Mucosa of rectum (tissue), 2 donors: ENCODE results near the gene MEGF11.

Experiments used
- H3K27ac ChIP-seq, 2 donors: one replicate each; pipeline ENCODE4 v1.7.0; 2013; ENCODE audit warnings: inconsistent platforms in 2 of 2, low read depth in 2 of 2, low read length in 2 of 2
- H3K27me3 ChIP-seq, 2 donors: one replicate each; pipeline ENCODE4 v1.7.0; 2013; ENCODE audit warnings: low read length in 2 of 2; ENCODE audit not compliant: control insufficient read depth in 2 of 2, insufficient read depth in 2 of 2
- H3K36me3 ChIP-seq, 2 donors: one replicate each; pipeline ENCODE4 v1.7.0; 2013; ENCODE audit warnings: low read length in 2 of 2; ENCODE audit not compliant: control insufficient read depth in 2 of 2, insufficient read depth in 2 of 2
- H3K4me1 ChIP-seq, 2 donors: one replicate each; pipeline ENCODE4 v1.7.0; 2013; ENCODE audit warnings: low read length in 2 of 2, mild to moderate bottlenecking in 1 of 2; ENCODE audit not compliant: control insufficient read depth in 2 of 2, insufficient read depth in 2 of 2
- H3K4me3 ChIP-seq, 2 donors: one replicate each; pipeline ENCODE4 v1.7.0; 2013; ENCODE audit warnings: low read length in 2 of 2
- H3K9ac ChIP-seq, 2 donors: one replicate each; pipeline ENCODE4 v1.7.0; 2013; ENCODE audit warnings: low read length in 2 of 2, low read depth in 1 of 2, mild to moderate bottlenecking in 1 of 2
- H3K9me3 ChIP-seq, 2 donors: one replicate each; pipeline ENCODE4 v1.7.0; 2013; ENCODE audit warnings: low read length in 2 of 2; ENCODE audit not compliant: control insufficient read depth in 2 of 2
- donor health status: healthy.
- donor health status: Normal muscosa, but diverticular disease.

Gene MEGF11

GRCh38 chr15:66232267-66232625 lies 21.3 kb downstream of the MEGF11 start:
- peaks cover 0 to 4% of the 10 kb centered on the region in 2 donors for H3K27me3 ChIP-seq

GRCh38 chr15:66231394-66232266 lies 21.9 kb downstream of the MEGF11 start:
- no peak overlapping the region for H3K9ac ChIP-seq
- no peak overlapping the region for H3K27ac ChIP-seq
- H3K4me3 ChIP-seq = no peak overlapping the region
- H3K27me3 ChIP-seq = peaks cover 0 to 4% of the 10 kb centered on the region in 2 donors
- H3K9me3 ChIP-seq = no peaks in the 10 kb centered on the region
- H3K4me1 ChIP-seq = no peaks in the 10 kb centered on the region
- no peaks in the 10 kb centered on the region for H3K36me3 ChIP-seq

More at GRCh38 chr15:66232267-66232625, 21.3 kb downstream of the MEGF11 start:
- H3K27ac ChIP-seq = no peak overlapping the region
- H3K9ac ChIP-seq = no peak overlapping the region
- no peaks in the 10 kb centered on the region for H3K4me1 ChIP-seq
- no peak overlapping the region for H3K4me3 ChIP-seq
- H3K9me3 ChIP-seq = no peaks in the 10 kb centered on the region
- H3K36me3 ChIP-seq = no peaks in the 10 kb centered on the region

GRCh38 chr15:66229790-66230465 lies 23.6 kb downstream of the MEGF11 start:
- no peaks in the 10 kb centered on the region for H3K36me3 ChIP-seq
- no peak overlapping the region for H3K4me3 ChIP-seq
- H3K27ac ChIP-seq = no peak overlapping the region
- no peaks in the 10 kb centered on the region for H3K27me3 ChIP-seq
- H3K4me1 ChIP-seq = no peaks in the 10 kb centered on the region
- no peak overlapping the region for H3K9ac ChIP-seq
- no peaks in the 10 kb centered on the region for H3K9me3 ChIP-seq

GRCh38 chr15:66228807-66229735 lies 24.5 kb downstream of the MEGF11 start:
- no peaks in the 10 kb centered on the region for H3K9me3 ChIP-seq
- H3K4me3 ChIP-seq = no peak overlapping the region
- no peak overlapping the region for H3K27ac ChIP-seq
- H3K9ac ChIP-seq = no peak overlapping the region
- no peaks in the 10 kb centered on the region for H3K36me3 ChIP-seq
- H3K27me3 ChIP-seq = no peaks in the 10 kb centered on the region
- H3K4me1 ChIP-seq = no peaks in the 10 kb centered on the region

- no peaks in the 10 kb centered on the region for H3K27me3 ChIP-seq
- H3K36me3 ChIP-seq = no peaks in the 10 kb centered on the region
- no peaks in the 10 kb centered on the region for H3K4me1 ChIP-seq
- H3K9ac ChIP-seq = no peak overlapping the region
- no peak overlapping the region for H3K27ac ChIP-seq
- H3K9me3 ChIP-seq = no peaks in the 10 kb centered on the region
- no peak overlapping the region for H3K4me3 ChIP-seq
Observed at GRCh38 chr15:66226736-66227135, 26.8 kb downstream of the MEGF11 start.

- H3K27me3 ChIP-seq = no peaks in the 10 kb centered on the region
- H3K9ac ChIP-seq = no peak overlapping the region
- no peaks in the 10 kb centered on the region for H3K36me3 ChIP-seq
- no peak overlapping the region for H3K4me3 ChIP-seq
- H3K4me1 ChIP-seq = no peaks in the 10 kb centered on the region
- H3K9me3 ChIP-seq = no peaks in the 10 kb centered on the region
- H3K27ac ChIP-seq = no peak overlapping the region
Observed at GRCh38 chr15:66225656-66226274, 27.8 kb downstream of the MEGF11 start.

GRCh38 chr15:66224946-66225345 lies 28.6 kb downstream of the MEGF11 start:
- H3K4me1 ChIP-seq = no peaks in the 10 kb centered on the region
- no peak overlapping the region for H3K9ac ChIP-seq
- no peak overlapping the region for H3K4me3 ChIP-seq
- H3K9me3 ChIP-seq = no peaks in the 10 kb centered on the region
- H3K27ac ChIP-seq = no peak overlapping the region
- H3K36me3 ChIP-seq = no peaks in the 10 kb centered on the region
- no peaks in the 10 kb centered on the region for H3K27me3 ChIP-seq

- Histone ChIP-seq H3K9me3 (no peaks in the 10 kb centered on the region), H3K27ac (no peak overlapping the region), H3K36me3 (no peaks in the 10 kb centered on the region), H3K27me3 (no peaks in the 10 kb centered on the region), H3K4me1 (no peaks in the 10 kb centered on the region), H3K4me3 (no peak overlapping the region), H3K9ac (no peak overlapping the region)
Observed at GRCh38 chr15:66222273-66223198, 31.0 kb downstream of the MEGF11 start.

GRCh38 chr15:66221126-66221525 lies 32.4 kb downstream of the MEGF11 start:
- H3K36me3 ChIP-seq = no peaks in the 10 kb centered on the region
- H3K27me3 ChIP-seq = peaks cover 0 to 2% of the 10 kb centered on the region in 2 donors
- no peaks in the 10 kb centered on the region for H3K4me1 ChIP-seq
- no peaks in the 10 kb centered on the region for H3K9me3 ChIP-seq
- no peak overlapping the region for H3K27ac ChIP-seq
- H3K9ac ChIP-seq = no peak overlapping the region
- H3K4me3 ChIP-seq = no peak overlapping the region
